ENCODE measurements around the gene PAPPA. TPM values are rescaled to one million over a fixed set of nuclear protein-coding genes. Genes with fewer than 3 reads are reported as not detected.

The PAPPA gene
- total and polyA plus RNA-seq, 2 of the 8 experiments (the other 6 are each of a cell fraction or from before 2014, with no cell fraction given) = 0.18 to 0.63 TPM

- TF ChIP-seq HDAC6 (IDR thresholded peaks at IDR 0.05; ENCODE audit: low read depth, low read length) = no peak
- no peak for TF ChIP-seq HDAC2 (IDR thresholded peaks at IDR 0.05; ENCODE audit: borderline replicate concordance in 1 of 2, low read depth in 2 of 2, low read length in 2 of 2)
- TF ChIP-seq ATF2 (IDR thresholded peaks at IDR 0.05; ENCODE audit: low read length) = no peak
- no peak for TF ChIP-seq CHD1 (IDR thresholded peaks at IDR 0.05; ENCODE audit: low read depth, low read length)
Observed at GRCh38 chr9:116262448-116262847, 108.9 kb downstream of the PAPPA start (continued).

Data from H1 (cell line).